H9 (cell line): ENCODE data around the gene CCIN. TPM values are rescaled to one million over a fixed set of nuclear protein-coding genes. Genes with fewer than 3 reads are reported as not detected.

Experiments used
- DNase-seq: peaks from one replicate; pipeline ENCODE4 v3.0.0-alpha.2; 2017
- H2AFZ ChIP-seq: one replicate; pipeline ENCODE4 v1.6.1; 2013; ENCODE audit warnings: mild to moderate bottlenecking, low read length, control low read depth, moderate library complexity
- H2AK5ac ChIP-seq: 2 replicates; pipeline ENCODE4 v1.6.1; 2013; ENCODE audit warnings: low read length, control low read depth, mixed read lengths; ENCODE audit not compliant: insufficient read length
- H2BK120ac ChIP-seq: one replicate; pipeline ENCODE4 v1.6.1; 2013; ENCODE audit warnings: low read depth, mild to moderate bottlenecking, low read length, control low read depth, inconsistent platforms; ENCODE audit not compliant: poor library complexity, severe bottlenecking
- H2BK12ac ChIP-seq: 2 replicates; pipeline ENCODE4 v1.6.1; 2013; ENCODE audit warnings: low read length, control low read depth, mixed read lengths, low read depth; ENCODE audit not compliant: insufficient read length
- H2BK15ac ChIP-seq: 2 replicates; pipeline ENCODE4 v1.6.1; 2013; ENCODE audit warnings: low read depth, low read length, control low read depth
- H2BK20ac ChIP-seq: one replicate; pipeline ENCODE4 v1.6.1; 2013; ENCODE audit warnings: low read depth, mild to moderate bottlenecking, low read length, control low read depth, inconsistent platforms; ENCODE audit not compliant: poor library complexity, severe bottlenecking
- H2BK5ac ChIP-seq: 2 replicates; pipeline ENCODE4 v1.6.1; 2013; ENCODE audit warnings: low read length, control low read depth, mixed read lengths; ENCODE audit not compliant: insufficient read length
- H3K14ac ChIP-seq: 2 replicates; pipeline ENCODE4 v1.6.1; 2013; ENCODE audit warnings: low read length, control low read depth; ENCODE audit not compliant: insufficient read depth
- H3K18ac ChIP-seq: 2 replicates; pipeline ENCODE4 v1.6.1; 2013; ENCODE audit warnings: low read depth, mild to moderate bottlenecking, mixed read lengths, low read length, control low read depth; ENCODE audit not compliant: insufficient read length
- H3K23ac ChIP-seq: 2 replicates; pipeline ENCODE4 v1.6.1; 2013; ENCODE audit warnings: low read length, control low read depth, mixed read lengths, low read depth; ENCODE audit not compliant: insufficient read length
- H3K23me2 ChIP-seq: 2 replicates; pipeline ENCODE4 v1.6.1; 2013; ENCODE audit warnings: low read depth, mild to moderate bottlenecking, mixed read lengths, low read length, control low read depth; ENCODE audit not compliant: insufficient read length, poor library complexity, severe bottlenecking
- H3K27ac ChIP-seq: 2 replicates; pipeline ENCODE4 v1.5.1; 2013; ENCODE audit warnings: low read length, control low read depth, mixed read lengths, low read depth; ENCODE audit not compliant: insufficient read length
- H3K27me3 ChIP-seq: 2 replicates; pipeline ENCODE4 v1.6.1; 2013; ENCODE audit warnings: low read length, control low read depth, inconsistent platforms; ENCODE audit not compliant: insufficient read depth
- H3K4ac ChIP-seq: 2 replicates; pipeline ENCODE4 v1.6.1; 2013; ENCODE audit warnings: low read depth, mild to moderate bottlenecking, control low read depth, inconsistent platforms, low read length, moderate library complexity
- H3K4me1 ChIP-seq: 2 replicates; pipeline ENCODE4 v1.6.1; 2013; ENCODE audit warnings: low read length, control low read depth, inconsistent platforms; ENCODE audit not compliant: insufficient read depth
- H3K4me2 ChIP-seq: 2 replicates; pipeline ENCODE4 v1.6.1; 2013; ENCODE audit warnings: low read length, control low read depth, mixed read lengths; ENCODE audit not compliant: insufficient read length, insufficient read depth
- H3K56ac ChIP-seq: 2 replicates; pipeline ENCODE4 v1.6.1; 2013; ENCODE audit warnings: low read depth, mild to moderate bottlenecking, mixed read lengths, low read length, control low read depth; ENCODE audit not compliant: insufficient read length
- H3K79me1 ChIP-seq: 2 replicates; pipeline ENCODE4 v1.6.1; 2013; ENCODE audit warnings: low read depth, mild to moderate bottlenecking, moderate library complexity, low read length, control low read depth, inconsistent platforms; ENCODE audit not compliant: insufficient read depth, poor library complexity, severe bottlenecking
- H3K79me2 ChIP-seq: 2 replicates; pipeline ENCODE4 v1.6.1; 2013; ENCODE audit warnings: low read length, control low read depth, inconsistent platforms; ENCODE audit not compliant: insufficient read depth
- H3K9ac ChIP-seq: 2 replicates; pipeline ENCODE4 v1.6.1; 2013; ENCODE audit warnings: low read length, control low read depth, mixed read lengths; ENCODE audit not compliant: insufficient read length; ENCODE audit errors: extremely low read depth
- H3K9me3 ChIP-seq: one replicate; pipeline ENCODE4 v1.6.1; 2013; ENCODE audit warnings: low read depth, low read length, inconsistent platforms; ENCODE audit not compliant: control insufficient read depth
- H3T11ph ChIP-seq: one replicate; pipeline ENCODE4 v1.6.1; 2013; ENCODE audit warnings: mild to moderate bottlenecking, low read length, control low read depth, inconsistent platforms
- H4K20me1 ChIP-seq: one replicate; pipeline ENCODE4 v1.6.1; 2013; ENCODE audit not compliant: control insufficient read depth, insufficient read length, insufficient read depth
- H4K5ac ChIP-seq: 2 replicates; pipeline ENCODE4 v1.6.1; 2013; ENCODE audit warnings: low read depth, mild to moderate bottlenecking, mixed read lengths, low read length, control low read depth; ENCODE audit not compliant: insufficient read length
- H4K8ac ChIP-seq: replicated peaks from 2 replicates; pipeline ENCODE4 v1.6.1; 2013; ENCODE audit warnings: low read length, control low read depth, mixed read lengths, low read depth; ENCODE audit not compliant: insufficient read length
- H4K91ac ChIP-seq: 2 replicates; pipeline ENCODE4 v1.6.1; 2013; ENCODE audit warnings: low read depth, mild to moderate bottlenecking, moderate library complexity, mixed read lengths, low read length, control low read depth; ENCODE audit not compliant: insufficient read length
- H3K27ac Mint-ChIP-seq, 3 experiments: 2 replicates in 2 of 3; 3 replicates in 1 of 3; pipeline ENCODE4 v1.8.0; 2020 to 2021; ENCODE audit warnings: mixed read lengths in 3 of 3, mild to moderate bottlenecking in 1 of 3, moderate library complexity in 1 of 3
- H3K27me3 Mint-ChIP-seq: 2 replicates; pipeline ENCODE4 v1.8.0; 2021; ENCODE audit warnings: low read depth, mild to moderate bottlenecking, moderate library complexity, mixed read lengths
- H3K36me3 Mint-ChIP-seq, 3 experiments: 2 replicates in 2 of 3; 3 replicates in 1 of 3; pipeline ENCODE4 v1.8.0; 2020 to 2021; ENCODE audit warnings: low read depth in 3 of 3, mixed read lengths in 3 of 3; ENCODE audit not compliant: insufficient read depth in 1 of 3
- H3K4me1 Mint-ChIP-seq, 2 experiments: 2 replicates each; pipeline ENCODE4 v1.8.0; 2020; ENCODE audit warnings: mixed read lengths in 2 of 2
- H3K4me3 Mint-ChIP-seq, 2 experiments: 2 replicates in 1 of 2; 3 replicates in 1 of 2; pipeline ENCODE4 v1.8.0; 2020 to 2021; ENCODE audit warnings: mild to moderate bottlenecking in 2 of 2, mixed read lengths in 2 of 2, moderate library complexity in 1 of 2
- H3K9me3 Mint-ChIP-seq, 2 experiments: 2 replicates in 1 of 2; 3 replicates in 1 of 2; pipeline ENCODE4 v1.8.0; 2020; ENCODE audit warnings: mild to moderate bottlenecking in 2 of 2, mixed read lengths in 2 of 2, moderate library complexity in 1 of 2
- CTCF ChIP-seq: fragments of 200-600 bp; sonication (generic); conservative IDR thresholded peaks from 3 replicates; pipeline ENCODE4 v1.8.0; 2021; ENCODE audit warnings: antibody characterized with exemption, mild to moderate bottlenecking
- WGBS: extraction: QIAGEN DNeasy Blood & Tissue Kit; methylation state at CpG from one replicate; pipeline ENCODE4 v1.1.7; 2013; ENCODE audit warnings: missing lambda C conversion rate, low lambda C conversion rate, mixed read lengths; ENCODE audit not compliant: insufficient read length; ENCODE audit errors: extremely low coverage; 5-methylcytosine and 5-hydroxymethylcytosine counted together
- total RNA-seq: library from RNA; stranded (reverse); gene quantifications from 2 replicates; pipeline ENCODE4 v1.2.1, GENCODE V29; 2021

CCIN gene
- total RNA-seq, 1 experiment from 2014 or later, result not detected

GRCh38 chr9:36211510-36211909, 42.3 kb downstream of the CCIN start:
- H3K9me3 ChIP-seq, result no peaks in the 10 kb centered on the region
- no peak overlapping the region for H2AFZ ChIP-seq
- no peaks in the 10 kb centered on the region for H3K27me3 ChIP-seq
- DNase-seq, result no peak
- no peaks in the 10 kb centered on the region for H3K27me3 Mint-ChIP-seq
- H3K4me3 Mint-ChIP-seq, result no peak overlapping the region
- H3K4me2 ChIP-seq, result no peak overlapping the region
- H4K8ac ChIP-seq, result no peak overlapping the region
- H3K27ac Mint-ChIP-seq, result peak overlapping the region in 2 of 3 experiments; percentile 11 to 66; a peak in 2 of 7 replicates
- peaks cover 50 to 83% (median 57%) of the 10 kb centered on the region in 3 experiments; a peak in 6 of 7 replicates for H3K36me3 Mint-ChIP-seq
- no peak overlapping the region for H2BK5ac ChIP-seq
- H3K4ac ChIP-seq, result no peak overlapping the region
- no peak overlapping the region for H2BK15ac ChIP-seq
- no peak overlapping the region for H2AK5ac ChIP-seq
- H2BK20ac ChIP-seq, result no peak overlapping the region
- no peak overlapping the region for H3K56ac ChIP-seq
- H4K5ac ChIP-seq, result no peak overlapping the region
- no peaks in the 10 kb centered on the region for H3K4me1 ChIP-seq
- no peak overlapping the region for H2BK12ac ChIP-seq
- no peak overlapping the region for H3K27ac ChIP-seq
- no peaks in the 10 kb centered on the region for H3K79me1 ChIP-seq
- H3K9me3 Mint-ChIP-seq, result no peaks in the 10 kb centered on the region
- H2BK120ac ChIP-seq, result no peak overlapping the region
- H3K9ac ChIP-seq, result no peak overlapping the region
- no peak overlapping the region for H3K14ac ChIP-seq
- no peak overlapping the region for H3K23ac ChIP-seq
- no CpG with 5 or more reads among the region's 7 CpGs for WGBS
- no peaks in the 10 kb centered on the region for H3K4me1 Mint-ChIP-seq
- H3K23me2 ChIP-seq, result no peaks in the 10 kb centered on the region
- no peak for TF ChIP-seq CTCF
- peaks cover 9% of the 10 kb centered on the region; the same call in 1 of the 2 replicates for H3K79me2 ChIP-seq
- no peak overlapping the region for H3K18ac ChIP-seq
- no peak overlapping the region for H4K91ac ChIP-seq
- H3T11ph ChIP-seq, result no peak overlapping the region
- H4K20me1 ChIP-seq, result peaks cover 2% of the 10 kb centered on the region
